Activated naive CD4-positive, alpha-beta T cell treated with anti-CD3 and anti-CD28 coated beads, Interleukin-2, amount 50 U/mL, for 16 hours (primary cell): ENCODE results near the gene SOS1.

Source experiments
- DNase-seq: peaks from one replicate; pipeline ENCODE4 v3.0.0-alpha.2; 2020

Gene SOS1

DNA sequence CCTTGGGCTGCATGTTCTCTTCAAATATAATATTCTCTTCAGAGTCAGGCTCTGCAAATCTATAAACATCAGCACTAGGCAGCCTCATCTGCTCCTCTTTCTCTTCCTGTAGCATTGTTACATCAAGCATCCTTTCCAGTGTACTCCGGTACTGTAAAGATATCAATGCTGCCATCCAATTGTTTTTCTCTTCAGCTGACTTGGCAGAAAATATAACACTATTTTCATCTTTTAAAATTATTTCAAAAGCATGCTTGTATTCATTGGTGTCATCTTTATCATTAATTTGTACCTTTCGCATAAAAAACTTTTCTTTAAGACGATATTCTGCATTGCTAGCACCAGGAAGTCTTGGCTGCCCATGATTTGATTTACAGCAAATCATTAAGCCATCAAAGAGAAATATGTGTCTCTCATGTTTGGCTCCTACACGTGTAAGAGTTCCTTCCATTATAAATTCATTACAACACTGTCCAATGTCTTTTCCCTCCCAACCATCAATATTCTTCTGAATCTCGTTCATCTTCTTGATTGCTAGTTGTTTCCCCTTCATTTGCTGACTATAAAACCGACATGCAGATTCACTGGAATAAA lies 98.1 kb downstream of the SOS1 start:
- no peak for DNase-seq

DNA sequence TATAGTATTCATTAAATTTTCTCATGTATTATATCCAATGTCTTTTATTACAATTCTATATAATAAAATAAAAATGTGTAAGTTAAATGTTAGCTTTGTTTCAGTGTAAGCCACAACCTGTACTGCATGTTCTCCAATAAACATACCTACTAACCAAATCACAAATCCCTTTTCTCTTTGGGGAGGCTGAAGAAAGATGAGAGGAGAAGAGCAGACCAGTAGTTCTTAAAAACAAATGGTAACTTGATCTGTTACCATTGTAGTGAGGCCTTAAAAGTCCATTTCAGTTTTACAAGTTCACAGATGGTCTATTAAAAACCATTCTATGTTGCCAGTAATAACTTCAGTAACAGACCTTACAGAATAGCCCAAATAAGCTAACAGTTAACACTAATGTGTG lies 100.5 kb downstream of the SOS1 start:
- DNase-seq = no peak

DNA sequence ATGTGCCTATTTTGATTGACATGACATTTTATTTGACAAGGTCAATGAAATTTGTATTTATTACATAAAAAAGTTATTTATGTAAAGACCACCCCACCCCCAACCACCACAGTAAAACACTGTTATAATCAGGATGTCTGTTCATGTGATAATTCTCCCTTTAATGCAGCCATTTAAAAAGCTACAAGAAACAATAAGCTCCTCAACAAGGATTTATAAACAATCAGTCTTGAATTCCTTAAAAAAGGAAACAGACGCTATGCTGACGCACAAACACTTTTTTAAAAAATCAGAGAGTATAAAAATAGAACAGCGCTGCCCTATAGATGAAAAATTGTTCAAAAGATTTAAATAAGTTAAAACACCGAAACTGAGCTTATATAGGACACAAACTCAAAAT lies 102.2 kb downstream of the SOS1 start:
- no peak for DNase-seq

DNA sequence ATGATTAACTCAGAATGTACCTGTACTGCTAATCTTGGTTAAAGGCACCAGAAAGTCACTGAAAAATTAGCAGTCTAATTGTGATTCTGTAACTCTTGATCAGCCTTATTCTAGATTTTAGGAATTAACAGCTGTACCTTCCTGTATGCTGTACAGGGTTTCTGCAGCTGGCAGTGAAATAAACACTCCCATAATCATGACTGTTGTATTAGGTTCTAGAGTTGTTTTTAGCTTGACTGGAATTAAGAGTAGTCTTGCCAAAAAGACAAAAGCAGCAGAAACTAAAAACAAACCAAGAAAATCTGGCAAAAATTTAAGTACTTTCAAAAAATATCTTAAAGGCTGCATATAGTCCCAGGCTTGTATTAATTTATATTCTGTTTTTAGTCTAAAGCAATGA lies 103.5 kb downstream of the SOS1 start:
- DNase-seq = no peak

DNA sequence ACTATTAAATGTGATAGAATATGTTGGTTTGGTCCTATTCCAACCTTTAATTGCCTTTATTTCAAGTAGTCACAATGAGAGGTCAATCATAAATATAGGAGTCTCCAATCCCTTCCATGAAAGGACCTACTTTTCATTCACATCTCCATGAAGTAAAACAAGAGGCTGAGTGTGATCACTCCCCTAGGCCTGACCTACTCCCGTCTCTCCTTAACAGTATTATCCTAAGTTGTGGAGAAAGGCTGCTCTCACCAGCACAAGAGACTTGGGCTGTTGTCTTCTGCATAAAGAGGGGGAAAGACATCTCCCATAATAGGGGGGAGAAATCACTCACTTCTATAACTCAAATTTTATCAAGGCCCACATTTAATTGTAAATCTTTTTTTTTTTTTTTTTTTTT lies 105.4 kb downstream of the SOS1 start:
- DNase-seq = no peak

DNA sequence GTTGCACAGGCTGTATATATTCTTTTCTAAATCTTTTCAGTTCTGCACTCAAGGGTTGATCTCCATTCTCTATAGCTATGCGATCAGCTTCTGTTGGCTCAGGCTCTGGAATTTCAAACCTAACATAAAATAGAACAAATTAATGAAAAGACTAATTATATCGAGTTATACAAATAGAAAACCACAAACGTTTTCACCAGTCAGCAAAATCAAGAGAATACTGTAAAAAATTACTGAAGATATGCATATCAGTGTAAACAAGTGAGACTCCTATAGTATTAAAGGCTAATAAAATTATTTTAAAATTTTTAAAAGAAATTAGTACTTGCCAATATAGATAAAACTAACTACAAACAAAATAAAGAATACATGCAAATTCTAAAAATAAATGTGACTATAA lies 107.0 kb downstream of the SOS1 start:
- DNase-seq = no peak

DNA sequence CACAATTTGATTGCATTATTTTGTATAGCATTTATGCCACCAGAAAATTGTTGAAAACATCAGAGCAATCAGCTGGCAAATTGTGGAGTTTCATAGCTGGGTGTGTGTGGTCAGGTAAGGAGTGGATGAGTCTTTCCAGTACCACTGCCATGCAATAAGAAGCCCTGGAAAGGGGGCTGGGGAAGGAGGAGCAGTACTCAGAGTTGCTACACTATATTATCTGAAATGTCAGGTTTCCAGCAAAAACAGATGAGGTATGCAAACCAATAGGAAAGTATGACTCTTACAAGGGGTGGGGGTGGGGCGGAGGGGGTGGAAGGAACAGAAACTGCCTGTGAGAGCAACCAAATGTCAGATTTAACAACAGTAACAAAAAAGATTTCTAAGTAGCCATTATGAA lies 112.2 kb downstream of the SOS1 start:
- no peak for DNase-seq

DNA sequence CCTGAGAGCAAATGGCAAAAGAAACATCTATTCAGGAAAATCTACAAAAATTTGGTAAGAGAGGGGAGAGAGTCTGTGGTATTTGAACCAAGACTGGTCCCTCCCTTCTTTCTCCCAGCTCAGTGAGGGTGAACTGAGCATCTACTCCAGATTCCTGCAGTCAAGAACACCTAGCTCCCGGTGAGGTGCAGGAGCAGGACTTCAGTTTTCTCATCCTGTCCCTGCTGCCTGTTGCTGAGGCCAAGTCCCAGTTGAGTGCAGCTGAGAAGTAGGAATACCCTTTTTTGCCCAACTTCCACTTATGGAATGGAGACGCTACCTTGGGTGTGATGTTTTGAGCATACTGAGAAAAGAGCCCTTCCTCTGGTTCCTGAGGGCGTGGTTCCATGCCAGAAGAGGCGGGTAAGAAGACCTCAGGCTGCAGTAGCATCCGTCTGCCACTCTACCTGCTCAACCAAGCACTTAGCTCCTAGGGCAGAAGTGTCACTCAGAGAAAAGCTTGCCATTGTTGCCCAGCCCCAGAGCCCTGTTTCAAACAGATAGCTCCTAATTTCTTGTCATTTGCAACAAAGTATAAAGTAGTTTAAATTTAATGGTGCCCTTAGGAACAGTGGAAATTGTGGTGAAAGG lies 112.9 kb downstream of the SOS1 start:
- no peak for DNase-seq

DNA sequence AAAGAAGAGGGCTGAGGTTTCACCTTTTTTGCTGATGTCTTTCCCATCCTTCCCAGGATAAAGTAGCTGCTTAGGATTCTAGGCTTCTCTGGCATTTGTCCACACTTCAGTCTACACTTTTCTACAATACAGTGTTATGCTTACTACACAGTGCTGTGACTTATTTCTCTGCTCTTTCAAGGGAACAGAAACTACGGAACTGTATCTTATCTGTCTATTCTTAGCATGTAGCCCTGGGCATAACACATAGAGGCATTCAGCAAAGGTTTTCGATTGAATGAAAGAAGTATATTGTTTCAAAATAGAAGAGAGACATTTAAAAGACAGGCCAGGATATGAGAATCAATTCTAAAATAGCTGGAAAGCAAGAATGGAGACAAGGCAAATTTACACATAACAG lies 120.3 kb downstream of the SOS1 start:
- DNase-seq = no peak

DNA sequence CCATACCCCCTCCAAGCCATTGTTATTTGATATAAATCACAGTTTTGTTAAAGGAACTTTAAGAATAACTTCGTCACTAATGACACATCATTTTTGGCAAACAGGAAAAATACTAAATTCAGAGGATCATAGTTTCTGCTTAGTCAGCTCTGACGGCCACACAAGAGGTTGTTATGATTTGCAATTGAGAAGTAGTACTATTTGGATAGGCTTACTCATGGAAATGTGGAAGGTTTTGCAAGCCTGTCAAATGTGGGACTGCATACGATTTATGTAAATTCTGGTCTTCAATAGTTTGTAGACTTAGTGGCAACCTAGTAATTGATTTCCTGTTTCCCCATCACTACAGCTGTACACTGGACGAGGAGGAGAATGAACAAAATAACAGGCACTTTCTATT lies 123.1 kb downstream of the SOS1 start:
- DNase-seq = no peak

DNA sequence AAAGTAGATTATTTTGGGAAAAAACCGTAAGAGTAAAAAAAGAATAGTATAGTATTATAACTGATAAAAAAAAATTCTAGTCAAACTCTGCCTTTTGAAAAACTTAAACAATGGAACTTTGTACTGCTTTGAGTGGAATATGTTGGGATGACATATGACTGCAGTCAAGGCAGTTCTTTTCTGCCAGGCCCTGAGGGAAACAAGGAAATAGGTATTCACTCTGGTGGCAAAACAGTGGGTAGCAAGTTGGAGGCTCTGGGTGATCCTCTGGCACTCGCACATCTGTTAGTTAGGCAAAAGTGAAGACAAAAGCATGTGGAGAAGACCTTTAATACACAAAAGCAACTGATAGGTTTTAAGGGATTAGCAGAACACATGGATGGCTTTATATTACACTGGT lies 129.0 kb downstream of the SOS1 start:
- no peak for DNase-seq

DNA sequence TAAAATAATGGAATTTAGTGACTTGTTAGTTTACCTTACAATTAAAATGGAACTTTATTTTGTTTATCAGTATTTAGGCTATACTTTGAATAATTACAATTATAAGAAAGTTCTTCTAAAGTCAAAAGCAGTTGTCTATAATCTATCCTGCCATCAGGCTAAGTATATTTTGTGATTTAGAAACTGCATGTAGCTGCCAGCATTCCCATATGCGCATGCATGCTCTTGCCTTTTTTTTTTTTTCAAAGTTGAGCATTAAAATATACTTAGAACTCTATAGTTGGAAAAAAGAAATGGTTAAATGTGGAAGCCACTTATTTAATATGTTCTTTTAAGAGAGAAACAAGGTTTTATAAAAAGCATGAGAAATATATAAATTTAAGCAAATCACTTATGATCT lies 132.1 kb downstream of the SOS1 start:
- DNase-seq = no peak

DNA sequence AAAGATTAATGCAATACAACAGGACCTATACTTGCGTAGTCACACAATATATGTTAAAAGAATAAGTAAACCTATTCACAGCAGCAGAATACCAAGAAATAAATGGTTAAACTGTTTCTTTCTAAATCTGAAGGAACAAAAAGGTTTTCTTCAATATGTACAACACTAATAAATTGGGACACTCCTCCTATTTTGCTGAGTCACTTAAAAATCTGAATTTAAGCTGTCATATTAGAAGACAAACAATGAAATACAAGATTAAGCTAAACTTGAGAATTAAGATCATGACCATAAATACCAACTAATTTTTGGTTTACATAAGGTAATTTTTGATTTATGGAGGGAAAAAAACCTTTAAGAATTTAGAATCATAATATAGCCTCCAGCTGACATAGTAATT lies 138.4 kb downstream of the SOS1 start:
- DNase-seq = no peak

DNA sequence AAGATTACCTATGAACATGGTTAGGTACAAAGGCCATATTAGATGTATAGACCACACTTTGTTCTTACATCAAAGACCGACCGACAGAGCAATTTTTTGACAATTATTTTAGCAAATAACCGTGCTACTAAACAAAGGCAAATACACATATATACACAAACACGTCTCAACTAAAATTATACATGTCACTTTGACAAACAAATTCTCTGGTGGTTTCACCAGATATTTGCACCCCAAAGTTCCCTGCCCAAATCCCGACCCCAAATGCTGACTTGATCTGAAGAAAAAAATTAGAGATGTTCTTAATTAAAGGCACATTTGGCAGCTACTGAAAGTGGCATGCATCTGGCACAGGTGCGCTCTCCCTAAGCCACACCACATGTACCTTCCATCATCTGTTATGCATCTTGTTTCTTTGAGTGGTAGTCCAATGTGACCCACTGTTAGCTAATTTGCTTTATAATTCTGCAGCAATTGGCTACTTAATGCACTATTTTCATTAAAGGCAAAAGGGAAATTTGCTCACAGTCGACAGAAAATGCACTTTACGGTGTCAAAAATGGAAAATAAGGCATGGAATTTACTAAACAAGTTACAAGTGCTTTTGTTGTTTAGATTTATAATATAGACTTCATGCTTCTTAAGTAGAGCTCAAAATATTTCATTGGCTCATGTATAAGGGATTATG lies 139.0 kb downstream of the SOS1 start:
- DNase-seq = no peak

DNA sequence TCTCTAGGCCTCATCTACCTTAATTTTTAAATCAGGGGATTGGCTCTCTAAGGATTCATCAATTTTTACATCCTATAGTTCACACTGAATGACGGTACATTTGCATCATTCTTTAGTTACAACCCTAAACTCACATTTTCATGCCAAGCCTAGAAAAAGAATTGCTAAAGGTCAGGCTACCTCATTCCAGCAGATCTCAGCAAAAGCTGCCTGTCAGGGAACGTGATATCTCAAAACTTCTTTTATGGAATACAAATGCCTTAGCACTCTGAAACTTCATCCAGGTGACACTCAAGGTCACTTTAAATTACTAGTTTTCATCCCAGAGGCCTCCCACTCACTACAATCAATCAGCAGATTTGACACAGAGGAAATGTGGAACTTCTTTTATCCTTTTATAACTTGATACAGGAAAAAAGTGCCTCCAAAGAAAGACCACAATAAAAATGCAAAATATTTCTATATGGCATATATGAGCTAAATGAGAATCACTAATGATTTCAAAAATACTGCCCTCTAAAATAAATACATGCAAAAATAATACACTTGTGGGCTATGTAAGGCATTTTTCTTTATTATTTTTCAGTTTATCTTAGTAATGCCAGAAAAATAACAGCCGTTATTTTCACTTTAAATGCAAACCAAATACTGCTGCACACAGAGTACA lies 139.7 kb downstream of the SOS1 start:
- no peak for DNase-seq

DNA sequence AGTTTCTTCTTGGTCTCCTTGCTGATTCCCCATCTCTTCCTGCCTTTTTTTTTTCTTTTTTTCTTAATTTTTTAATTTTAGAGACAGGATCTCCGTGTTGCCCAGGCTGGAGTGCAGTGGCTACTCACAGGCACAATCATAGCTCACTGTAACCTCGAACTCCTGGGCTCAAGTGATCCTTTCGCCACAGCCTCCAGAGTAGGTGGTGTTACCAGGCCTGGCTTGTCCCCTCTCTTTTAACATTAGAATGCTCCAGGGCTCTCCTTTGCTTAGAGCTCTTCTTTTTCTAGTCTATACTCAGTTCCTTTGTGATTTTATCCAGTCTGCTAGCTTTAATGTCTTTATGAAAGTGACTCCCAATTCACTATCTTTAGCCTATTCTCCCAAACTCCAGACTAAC lies 141.9 kb downstream of the SOS1 start:
- DNase-seq = no peak

DNA sequence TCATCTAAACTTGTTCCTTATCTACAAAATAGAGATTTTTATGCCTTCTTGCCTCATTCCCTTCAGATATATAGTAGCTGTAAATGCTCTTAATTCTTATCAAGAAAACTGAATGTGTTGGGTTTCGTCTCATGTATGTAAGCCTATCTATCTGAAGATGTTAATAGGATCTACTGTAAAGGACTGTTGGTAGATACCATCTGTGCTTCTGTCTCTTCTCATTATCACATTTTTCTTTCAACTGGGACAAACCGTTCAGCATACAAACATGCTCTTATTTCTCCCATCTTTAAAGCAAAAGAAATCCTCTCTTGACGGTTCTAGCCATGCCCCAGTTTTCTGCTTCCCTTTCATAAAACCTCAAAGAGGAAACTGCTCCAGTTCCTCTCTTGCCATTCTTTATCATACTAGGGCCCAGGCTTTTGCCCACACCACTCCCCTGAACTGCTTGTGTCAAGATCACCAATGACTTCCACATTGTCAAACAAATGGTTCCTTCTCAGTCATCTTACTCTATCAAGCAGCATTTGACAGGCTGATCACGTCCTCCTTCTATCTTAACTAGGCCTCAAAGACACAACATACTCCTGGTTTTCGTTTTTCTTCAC lies 142.5 kb downstream of the SOS1 start:
- no peak for DNase-seq

DNA sequence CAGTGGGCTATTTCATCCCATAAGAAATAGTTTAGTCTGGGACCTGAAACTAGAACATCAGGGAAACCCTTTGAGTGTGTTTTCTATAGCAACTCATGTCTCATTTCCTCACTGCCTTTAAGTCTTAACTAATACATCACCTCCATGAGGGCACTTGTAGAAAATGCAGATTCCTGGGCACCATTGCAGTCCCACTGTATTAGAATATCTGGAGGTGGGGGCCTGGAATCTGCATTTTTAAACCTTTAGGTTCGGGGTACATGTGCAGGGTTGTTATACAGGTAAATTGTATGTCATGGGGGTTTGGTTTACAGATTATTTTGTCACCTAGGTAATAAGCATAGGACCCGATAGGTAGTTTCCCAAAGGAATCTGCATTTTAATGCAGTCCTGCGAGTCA lies 143.8 kb downstream of the SOS1 start:
- no peak for DNase-seq

DNA sequence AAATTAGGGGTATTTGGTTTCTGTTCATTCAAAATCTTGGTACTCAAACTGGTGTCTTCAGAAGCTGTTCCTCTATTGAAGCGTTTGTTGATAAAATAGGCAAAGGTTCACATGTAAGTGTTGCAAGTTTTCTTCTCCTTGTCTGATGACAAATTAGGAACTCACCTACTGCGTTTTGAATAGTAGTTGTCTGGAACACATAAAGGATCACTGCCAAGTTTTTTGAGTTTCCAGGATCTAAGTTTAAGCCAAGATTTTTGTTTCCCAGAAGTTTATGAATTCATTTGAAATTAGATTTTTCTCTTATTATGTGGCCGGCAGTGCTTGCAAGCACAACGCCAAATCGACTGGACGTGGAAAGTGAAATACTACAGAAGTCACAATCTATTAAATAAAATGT lies 145.8 kb downstream of the SOS1 start:
- no peak for DNase-seq

DNA sequence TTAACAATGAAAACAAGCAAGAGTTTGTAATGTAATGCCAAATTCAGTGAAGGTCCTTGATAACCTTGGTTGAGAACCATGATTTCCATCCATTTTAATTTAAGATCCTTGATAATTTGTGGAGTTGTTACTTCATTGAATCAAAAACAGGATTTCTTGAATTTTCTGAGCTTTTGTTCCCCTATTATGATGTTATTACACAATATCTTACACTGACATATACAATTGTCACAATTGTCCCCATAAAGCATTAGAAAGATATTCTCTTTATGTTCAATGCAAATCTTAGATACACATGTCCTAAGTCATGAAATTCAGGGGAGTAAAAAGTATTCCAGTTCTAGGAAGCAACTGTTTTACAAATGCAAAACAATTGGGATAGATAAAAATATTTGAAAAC lies 147.6 kb downstream of the SOS1 start:
- DNase-seq = no peak

DNA sequence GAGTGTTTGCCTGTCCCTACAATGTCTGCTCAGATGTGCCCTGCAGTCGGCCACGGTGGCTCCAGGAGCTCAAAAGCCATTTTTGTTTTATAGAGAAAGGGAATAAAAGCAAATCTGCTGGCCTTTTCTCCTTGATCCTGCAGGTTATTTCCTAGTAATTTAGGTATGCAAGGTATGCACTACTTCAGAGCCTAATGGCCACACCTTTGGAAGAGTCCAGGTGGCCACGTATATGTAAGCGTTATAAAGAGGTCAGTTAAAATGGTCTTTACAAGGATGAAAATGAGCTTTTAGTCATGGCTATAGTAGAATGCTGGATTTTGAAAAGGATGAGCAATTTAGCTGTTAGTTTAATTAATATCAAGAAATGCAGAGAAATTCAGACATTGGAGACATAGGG lies 149.5 kb downstream of the SOS1 start:
- no peak for DNase-seq

DNA sequence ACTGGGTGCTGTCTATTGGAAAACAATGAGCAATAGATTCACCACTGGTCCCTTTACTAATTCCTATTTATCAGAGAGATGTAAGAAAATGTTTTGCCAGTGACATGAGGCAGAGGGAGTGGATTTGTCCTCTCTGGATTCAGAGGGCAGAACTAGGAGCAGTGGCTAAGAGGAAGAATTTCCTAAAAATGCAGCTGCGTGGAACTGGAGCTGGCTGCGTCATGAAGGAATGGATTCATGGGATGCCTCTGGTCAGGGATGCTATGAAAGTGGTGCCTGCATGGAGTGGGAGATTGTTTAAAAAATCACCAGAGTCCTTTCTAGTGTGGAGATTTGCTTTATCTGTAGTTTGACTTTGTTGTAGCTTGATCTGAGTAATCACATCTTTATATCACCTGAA lies 152.8 kb downstream of the SOS1 start:
- no peak for DNase-seq

DNA sequence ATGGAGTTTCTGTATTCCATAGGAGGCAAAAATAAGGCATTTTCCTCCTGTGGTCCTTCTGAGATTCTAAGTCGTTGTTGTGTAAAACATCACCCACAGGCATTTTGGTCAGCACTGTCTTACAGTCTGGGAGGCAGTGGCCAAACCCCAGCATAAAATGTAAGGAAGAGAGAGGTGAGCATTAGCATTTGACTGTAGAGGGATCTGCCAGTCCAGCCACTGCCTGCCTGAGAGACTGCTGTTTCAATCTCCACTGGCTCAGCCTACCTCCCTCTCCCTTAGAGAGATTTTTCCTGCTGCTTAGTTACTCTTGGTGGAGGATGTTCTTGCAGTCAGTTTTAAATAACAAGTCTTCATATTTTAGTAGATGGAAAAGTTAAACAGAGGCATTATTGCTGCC lies 154.2 kb downstream of the SOS1 start:
- no peak for DNase-seq

DNA sequence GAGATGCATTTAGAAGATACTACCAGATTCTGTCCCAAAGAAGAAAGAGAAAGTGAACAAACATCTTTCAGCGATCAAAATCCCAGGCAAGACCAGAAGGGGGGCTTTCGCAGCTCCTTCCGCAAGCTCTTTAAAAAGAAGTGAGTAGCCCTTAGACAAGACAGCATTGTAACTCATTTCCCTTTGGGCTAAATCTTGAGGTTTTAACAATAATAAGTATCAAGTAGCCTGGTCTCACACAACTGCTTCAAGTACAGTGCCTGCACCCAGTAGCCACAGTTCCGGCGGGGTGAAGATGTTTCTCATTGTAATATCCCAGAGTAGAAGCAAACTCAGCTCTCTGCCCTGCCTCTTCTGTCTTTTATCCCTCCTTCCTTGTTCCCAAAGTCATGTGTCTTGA lies 154.8 kb downstream of the SOS1 start:
- DNase-seq = no peak
